Measurements from ENCODE around the gene VPS26A. TPM values are rescaled to one million over a fixed set of nuclear protein-coding genes. Genes with fewer than 3 reads are reported as not detected.
A peak's percentile ranks its signal among the peaks of the same experiment; 100 is the strongest.
"Not testable (repeated sequence)": the region's sequence is repeated elsewhere in the genome, so short reads cannot be mapped to it uniquely, and the experiment has no call there.

Gene VPS26A
- total RNA-seq, 1 donor from 2014 or later: 57.5 TPM

DNA sequence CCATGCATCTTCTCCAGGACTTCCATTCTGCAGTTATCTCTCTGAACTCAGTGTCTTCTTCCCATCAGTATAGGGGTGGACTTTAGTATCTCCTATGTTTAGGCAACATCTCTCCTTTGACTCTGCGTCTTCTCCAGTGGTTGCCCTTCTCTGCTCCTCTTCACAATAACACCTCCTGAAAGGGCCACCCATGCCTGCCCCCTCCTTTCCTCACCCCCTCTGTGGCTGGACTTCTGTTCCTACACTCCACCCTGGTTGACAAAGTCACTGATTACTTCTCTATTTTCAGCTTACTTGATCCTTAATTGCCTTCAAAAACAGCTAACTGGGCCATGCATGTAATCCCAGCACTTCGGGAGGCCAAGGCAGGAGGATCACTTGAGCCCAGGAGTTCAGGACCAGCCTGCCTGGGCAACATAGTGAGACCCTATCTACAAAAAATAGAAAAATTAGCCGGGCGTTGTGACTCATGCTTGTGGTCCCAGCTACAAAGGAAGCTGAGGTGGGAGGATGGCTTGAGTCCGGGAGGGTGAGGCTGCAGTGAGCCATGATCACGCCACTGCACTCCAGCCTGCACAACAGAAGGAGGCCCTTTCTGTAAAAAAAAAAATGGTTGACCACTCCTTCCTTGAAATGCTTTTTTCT, 22.4 kb upstream of the VPS26A start:
- no peak for FAIRE-seq
- DNase-seq (ENCODE audit: low spot score in 2 of 2): no peak

DNA sequence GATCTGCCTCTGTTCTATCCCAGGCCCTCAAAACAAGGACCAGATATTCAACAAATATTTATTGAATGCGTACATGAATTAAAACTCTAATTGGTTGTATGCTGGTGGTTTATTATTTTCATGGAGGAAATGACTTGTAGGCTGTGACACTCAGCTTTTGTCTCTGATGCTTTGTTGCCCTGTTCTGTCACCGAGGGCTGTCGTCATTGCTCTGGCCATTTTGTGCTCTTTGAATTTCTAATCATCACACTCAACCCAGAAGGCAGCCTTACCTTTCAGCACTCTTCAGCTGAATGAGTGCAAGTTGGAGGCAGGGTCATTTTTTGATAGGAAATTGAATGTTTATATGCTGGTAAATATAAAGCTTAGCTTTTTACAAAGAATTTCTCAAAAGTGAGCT, 21.5 kb upstream of the VPS26A start:
- no peak for FAIRE-seq

DNA sequence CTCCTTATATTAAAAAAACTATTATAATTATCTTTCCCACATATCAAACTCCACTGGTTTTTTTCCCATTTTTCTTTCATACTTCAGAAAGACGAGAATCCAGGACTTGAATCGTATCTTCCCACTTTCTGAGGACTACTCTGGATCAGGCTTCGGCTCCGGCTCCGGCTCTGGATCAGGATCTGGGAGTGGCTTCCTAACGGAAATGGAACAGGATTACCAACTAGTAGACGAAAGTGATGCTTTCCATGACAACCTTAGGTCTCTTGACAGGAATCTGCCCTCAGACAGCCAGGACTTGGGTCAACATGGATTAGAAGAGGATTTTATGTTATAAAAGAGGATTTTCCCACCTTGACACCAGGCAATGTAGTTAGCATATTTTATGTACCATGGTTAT, 20.2 kb upstream of the VPS26A start:
- FAIRE-seq (no peak), DNase-seq (ENCODE audit: low spot score in 2 of 2) (no peak)

More for the DNA sequence above, 21.5 kb upstream of the VPS26A start:
- no peak for DNase-seq (ENCODE audit: low spot score in 2 of 2)

DNA sequence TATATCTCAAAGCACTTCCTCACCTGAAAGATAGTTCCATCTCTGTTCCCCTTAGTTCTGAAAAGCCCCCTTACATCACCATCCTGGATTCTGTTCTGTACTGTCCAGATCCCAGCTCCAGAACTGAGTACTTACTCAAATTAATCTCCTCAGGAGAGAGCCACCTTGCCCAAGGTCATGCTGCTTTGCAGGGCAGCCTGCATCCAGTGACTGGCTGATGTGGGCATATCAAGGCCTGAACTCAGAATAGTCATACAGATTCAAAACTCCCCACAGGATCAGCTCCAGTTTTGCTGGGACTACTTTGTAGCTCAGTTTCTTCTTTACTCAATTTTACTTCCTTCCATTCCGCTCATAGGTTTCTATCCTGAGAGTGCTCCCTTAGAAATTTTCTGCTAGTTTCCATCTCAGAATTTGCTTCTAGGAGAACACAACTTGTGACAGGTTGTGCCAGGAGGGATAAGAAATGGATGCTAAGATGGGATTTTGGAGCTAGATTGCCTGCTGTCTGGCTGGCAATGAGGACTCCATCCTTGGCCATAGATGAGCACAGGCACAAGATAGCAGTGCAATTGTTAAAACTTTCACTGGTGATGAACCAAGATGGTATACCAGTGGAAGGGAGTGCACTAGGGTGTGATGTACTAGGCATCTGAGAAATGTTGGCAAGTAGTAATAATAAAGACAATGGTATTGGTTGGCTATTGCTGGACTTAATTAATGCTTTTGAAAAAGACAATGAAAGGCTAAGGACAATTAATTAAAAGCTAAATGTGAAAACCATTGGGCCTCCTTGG, 18.8 kb upstream of the VPS26A start:
- FAIRE-seq (no peak), DNase-seq (ENCODE audit: low spot score in 2 of 2) (no peak)

DNA sequence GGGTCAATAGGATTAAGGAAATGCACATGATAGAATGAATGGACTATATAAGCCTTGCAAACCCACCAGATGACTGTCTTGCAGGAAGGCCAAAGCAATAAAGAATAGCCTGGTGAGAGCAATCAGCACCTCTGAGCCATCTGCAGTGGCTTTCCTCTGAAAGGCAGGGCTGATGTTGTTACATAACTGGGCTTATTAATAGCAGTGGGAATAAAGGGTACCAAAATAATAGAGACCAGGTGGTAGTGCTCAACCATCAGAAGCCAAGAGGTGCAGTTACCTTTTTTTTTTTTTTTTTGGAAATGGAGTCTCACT, 16.8 kb upstream of the VPS26A start:
- DNase-seq (ENCODE audit: low spot score in 2 of 2) (no peak), FAIRE-seq (no peak)

DNA sequence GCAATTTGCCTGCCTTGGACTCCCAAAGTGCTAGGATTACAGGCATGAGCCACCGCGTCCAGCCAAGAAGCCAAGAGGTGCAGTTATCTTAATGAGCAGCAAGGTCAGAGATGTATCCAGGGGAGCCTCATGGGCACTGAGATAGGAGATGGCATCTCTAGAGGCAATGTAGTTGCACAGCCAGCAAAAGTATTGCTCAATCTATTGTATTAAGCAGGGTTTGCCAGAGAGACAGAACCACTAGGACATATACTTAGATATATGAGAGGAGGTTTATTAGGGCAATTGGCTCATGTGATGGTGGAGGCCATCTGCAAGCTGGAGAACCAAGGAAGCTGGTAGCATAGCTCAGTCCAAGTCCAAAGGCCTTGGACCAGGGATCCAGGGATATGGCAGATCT, 16.3 kb upstream of the VPS26A start:
- no peak for FAIRE-seq
- DNase-seq (ENCODE audit: low spot score in 2 of 2): no peak

DNA sequence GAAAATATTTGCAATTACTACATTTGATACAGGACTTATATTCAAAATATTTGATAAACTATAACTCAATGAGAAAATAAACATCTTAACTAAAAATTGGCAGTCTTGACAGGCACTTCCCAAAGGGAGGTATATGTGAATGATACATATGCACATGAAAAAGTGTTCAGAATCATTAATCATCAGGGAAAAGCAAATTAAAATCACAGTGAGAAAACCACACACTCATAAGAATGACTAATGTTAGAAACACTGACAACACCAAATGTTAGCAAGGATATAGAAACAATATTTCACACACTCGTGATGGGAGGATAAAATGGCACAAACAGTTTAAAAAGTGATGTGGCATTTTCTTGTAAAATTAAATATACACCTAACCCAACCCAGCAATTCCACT, 4.1 kb upstream of the VPS26A start:
- DNase-seq (ENCODE audit: low spot score in 2 of 2): no peak
- FAIRE-seq: no peak

DNA sequence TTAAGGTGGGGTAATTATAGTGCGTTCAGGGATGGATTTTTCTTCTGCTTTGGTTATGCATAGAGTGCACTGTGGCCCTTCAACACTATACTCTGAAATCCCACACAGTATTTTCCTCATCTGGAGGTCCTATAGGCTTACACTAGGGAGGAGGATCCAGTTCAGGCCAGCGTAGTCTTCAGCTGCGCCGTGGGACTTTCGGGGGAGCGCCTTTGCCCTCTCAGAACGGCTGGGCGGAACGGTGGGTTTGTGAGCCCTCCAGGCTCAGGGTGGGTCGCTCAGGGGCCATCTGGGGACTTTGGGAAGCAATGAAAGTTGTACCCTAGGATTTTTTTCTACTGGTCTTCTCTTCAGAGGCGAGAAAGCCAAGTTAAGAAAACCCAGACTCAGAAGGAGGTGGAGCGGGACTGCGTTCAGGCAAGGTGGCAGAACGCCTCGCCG, 652 bp upstream of the VPS26A start:
- no peak for FAIRE-seq
- peak in 1 of 2 donors; percentile 20 for DNase-seq (ENCODE audit: low spot score in 2 of 2)

DNA sequence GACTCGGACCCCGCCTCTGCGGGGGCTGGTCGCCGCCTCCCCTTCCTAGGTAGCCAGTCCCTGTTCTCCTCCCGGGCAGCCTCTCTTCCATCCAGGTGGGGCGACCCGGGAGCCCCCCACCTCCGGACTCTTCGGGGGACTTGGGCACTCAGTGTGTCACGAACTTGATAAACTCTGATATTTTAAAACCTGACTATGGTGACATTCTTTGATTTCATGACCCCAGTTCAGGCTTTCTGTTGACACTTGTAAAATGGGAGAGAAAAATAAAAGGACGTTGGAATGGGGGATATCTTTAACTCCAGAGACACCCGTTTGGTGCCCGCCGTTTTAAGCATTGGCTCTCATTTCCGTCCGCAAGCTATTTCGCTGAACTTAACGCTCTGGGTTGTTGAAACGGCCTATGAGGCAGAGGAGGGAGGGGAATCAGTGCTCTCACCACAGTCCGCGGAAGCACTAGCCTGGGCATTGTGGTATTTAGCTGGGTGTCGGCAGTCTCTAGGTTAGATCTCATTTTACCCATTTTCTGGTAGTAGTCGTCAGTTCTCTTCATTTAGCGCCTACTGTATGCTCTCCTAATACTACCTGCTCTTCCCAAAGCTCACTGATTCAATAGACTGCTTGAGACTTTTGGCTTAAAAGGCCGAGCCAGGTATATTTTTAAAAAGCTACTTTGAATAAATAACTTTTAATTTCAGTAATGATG, 738 bp downstream of the VPS26A start:
- FAIRE-seq (no peak), DNase-seq (ENCODE audit: low spot score in 2 of 2) (peak in 1 of 2 donors; percentile 17)

DNA sequence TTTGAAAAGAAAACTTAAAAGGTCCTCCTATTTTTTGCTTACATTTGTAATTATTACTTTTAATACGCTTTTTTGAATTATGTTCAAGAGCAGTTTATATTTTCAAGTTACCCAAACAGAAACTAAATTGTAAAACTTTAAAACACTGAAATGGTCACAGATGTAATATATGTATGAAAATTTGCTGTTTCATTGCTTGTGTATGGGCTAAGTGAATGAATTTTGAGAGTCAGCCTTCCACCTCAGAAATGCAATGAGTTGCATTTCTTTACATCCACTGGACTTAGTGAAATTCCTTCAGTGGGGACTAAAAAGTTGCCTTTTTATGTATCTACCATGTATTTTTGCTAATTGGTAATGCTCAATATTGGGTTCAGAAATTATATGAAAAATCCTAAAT, 1.6 kb downstream of the VPS26A start:
- no peak for FAIRE-seq
- DNase-seq (ENCODE audit: low spot score in 2 of 2): no peak

DNA sequence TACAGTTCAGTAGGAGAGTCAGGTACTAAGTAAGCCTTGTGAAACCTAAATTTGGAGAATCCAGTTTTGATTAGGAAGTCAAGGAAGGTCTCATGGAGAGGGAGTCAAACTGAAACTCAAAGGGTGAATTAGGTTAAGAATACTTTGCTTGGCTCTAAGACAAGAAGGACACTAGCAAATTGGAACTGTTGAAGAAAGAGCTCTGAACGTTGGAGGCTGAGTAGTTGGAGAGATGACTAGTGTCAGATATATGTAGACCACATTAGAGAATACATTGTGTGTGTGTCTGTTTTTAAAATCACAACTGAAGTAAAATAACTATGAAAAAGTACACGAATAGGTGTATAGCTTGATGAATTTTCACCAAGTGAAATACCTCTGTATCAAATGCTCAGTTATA, 6.3 kb downstream of the VPS26A start:
- FAIRE-seq: no peak
- DNase-seq (ENCODE audit: low spot score in 2 of 2): no peak

DNA sequence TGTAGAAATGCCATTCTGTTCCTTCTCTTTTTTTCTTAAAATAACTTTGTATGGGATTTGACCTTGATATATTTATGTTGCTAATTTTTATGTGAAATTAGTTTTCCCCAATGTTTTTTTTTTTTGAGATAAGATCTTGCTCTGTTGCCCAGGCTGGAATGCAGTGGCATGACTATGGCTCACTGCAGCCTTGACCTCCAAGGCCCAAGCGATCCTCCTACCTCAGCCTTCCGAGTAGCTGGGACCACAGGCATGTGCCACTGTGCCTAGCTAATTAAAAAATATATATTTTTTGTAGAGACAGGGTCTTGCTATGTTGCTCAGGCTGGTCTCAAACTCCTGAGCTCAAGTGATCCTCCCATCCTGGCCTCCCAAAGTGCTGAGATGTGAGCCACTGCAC, 16.0 kb downstream of the VPS26A start:
- FAIRE-seq: no peak
- DNase-seq (ENCODE audit: low spot score in 2 of 2): no peak

DNA sequence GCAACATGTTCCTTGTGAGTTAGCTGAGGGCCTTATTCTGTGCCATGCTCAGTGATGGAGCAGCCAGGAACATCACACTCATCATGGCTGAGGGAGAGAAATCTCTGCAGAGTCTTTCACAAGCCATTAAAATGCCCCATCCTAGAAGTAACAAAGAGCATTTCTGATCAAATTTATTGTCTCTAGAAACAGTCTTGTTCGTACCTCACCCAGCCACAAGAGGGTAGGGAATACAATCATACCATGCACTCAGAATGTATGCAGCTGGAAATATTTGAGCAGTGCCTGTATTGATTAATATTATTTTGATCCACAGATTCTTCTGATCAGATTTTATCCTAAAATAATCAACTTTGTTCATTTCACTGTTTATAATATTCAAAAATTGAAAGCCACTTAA, 17.3 kb downstream of the VPS26A start:
- FAIRE-seq (no peak), DNase-seq (ENCODE audit: low spot score in 2 of 2) (no peak)

DNA sequence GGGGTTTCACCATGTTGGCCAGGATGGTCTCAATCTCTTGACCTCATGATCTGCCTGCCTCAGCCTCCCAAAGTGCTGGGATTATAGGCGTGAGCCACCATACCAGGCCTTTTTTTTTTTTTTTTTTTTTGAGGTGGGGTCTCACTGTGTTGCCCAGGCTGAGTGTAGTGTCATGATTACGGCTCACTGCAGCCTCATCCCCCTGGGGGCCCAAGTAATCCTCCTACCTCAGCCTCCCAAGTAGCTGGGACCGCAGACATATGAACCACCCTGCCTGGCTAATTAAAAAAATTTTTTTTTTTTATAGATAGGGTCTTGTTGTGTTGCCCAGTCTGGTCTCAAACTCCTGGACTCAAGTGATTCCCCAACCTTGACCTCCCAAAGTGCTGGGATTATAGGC, 18.1 kb downstream of the VPS26A start:
- DNase-seq (ENCODE audit: low spot score in 2 of 2); FAIRE-seq: not testable (repeated sequence)

DNA sequence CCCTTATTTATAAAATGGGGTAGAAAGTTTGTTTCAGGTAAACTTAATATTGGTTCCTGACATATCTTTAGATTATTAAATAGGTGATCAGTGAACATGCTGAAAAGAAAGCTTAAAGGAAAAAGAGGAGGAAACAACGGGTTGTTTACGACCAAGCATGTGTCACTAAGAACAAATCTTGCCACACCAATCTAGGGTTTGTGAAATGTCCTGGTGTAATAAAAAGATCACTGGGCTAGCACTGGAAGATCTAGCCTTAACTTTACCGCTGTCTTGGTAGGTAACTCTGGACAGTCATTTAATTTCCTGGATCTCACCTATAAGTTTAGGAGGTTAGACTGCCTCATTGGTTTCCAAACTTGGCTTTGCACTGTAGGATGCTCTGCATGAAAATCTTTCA, 19.0 kb downstream of the VPS26A start:
- no peak for FAIRE-seq

DNA sequence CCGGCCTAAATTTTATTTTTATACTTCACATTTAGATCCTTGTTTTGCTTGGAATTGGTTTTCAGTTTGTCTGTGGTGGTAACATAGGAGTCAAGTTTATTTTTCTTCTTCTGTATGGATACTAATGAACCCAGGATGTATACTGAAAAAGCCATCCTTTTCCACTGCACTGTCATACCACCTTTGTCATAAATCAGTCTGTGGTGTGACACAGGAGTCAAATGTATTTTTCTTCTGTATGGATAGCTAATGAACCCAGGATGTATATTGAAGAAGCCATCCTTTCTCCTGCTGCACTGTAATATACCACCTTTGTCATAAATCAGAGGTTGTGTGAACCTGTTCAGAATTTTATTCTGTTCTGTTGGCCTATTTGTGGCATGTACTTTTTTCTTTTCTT, 21.4 kb downstream of the VPS26A start:
- DNase-seq (ENCODE audit: low spot score in 2 of 2) (no peak), FAIRE-seq (no peak)

More for the DNA sequence above, 19.0 kb downstream of the VPS26A start:
- DNase-seq (ENCODE audit: low spot score in 2 of 2): no peak

DNA sequence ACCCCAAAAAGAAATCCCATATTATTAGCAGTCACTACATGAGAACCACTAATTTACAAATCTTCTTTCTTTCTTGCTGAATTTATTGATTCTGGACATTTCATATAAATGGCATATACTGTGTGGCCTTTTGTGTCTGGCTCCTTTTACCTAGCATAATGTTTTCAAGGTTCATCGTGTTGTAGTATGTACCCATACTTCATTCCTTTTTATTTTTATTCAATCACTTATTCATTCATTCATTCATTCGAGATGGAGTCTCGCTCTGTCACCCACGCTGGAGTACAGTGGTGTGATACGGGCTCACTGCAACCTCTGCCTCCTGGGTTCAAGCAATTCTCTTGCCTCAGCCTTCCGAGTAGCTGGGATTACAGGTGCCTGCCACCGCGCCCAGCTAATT, 21.9 kb downstream of the VPS26A start:
- FAIRE-seq: no peak

DNA sequence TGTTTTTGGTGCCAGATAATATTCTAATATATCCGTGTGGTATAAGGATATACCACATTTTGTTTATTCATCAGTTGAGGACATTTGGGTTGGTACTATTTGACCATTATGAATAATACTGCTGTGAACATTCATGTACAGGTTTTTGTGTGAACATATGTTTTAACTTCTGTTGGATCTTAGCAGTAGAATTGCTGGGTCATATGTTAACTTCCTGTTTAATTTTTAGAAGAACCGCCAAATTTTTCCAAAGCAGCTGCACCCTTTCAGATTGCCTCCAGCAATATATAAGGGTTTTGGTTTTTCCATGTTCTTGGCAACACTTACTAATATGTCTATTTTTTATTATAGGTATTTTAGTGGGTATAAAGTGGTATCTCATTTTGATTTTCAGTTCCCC, 22.8 kb downstream of the VPS26A start:
- DNase-seq (ENCODE audit: low spot score in 2 of 2) (no peak), FAIRE-seq (no peak)

More for the DNA sequence above, 21.9 kb downstream of the VPS26A start:
- DNase-seq (ENCODE audit: low spot score in 2 of 2): no peak

DNA sequence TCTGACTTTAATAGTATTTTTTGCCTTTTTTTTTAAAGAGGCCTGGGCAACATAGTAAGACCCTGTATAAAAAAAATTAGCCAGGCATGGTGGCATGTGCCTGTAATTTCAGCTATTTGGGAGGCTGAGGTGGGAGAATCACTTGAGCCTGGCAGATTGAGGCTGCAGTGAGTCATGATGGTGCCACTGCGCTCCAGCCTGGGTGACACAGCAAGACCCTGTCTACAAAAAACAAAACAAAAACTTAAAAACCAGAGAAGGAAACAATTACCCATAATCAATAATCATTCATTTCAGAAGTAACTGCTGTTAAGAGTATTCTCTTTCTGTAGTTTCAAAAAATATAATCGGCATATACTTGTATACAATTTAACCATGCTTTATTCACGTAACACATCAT, 28.0 kb downstream of the VPS26A start:
- DNase-seq (ENCODE audit: low spot score in 2 of 2) (no peak), FAIRE-seq (no peak)

DNA sequence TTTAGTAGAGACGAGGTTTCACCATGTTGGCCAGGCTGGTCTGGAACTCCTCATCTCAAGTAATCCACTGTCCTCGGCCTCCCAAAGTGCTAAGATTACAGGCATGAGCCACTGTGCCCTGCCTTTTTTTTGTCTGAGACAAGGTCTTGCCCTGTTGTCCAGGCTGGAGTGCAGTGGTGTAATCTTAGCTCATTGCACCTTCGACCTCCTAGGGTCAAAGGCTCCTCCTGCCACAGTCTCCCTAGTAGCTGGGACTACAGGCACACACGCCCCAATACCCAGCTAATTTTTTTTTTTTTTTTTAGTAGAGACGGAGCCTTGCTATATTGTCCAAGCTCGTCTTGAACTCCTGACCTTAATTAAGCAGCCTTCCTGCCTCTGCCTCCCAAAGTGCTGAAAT, 29.2 kb downstream of the VPS26A start:
- FAIRE-seq: no peak
- DNase-seq (ENCODE audit: low spot score in 2 of 2): no peak

DNA sequence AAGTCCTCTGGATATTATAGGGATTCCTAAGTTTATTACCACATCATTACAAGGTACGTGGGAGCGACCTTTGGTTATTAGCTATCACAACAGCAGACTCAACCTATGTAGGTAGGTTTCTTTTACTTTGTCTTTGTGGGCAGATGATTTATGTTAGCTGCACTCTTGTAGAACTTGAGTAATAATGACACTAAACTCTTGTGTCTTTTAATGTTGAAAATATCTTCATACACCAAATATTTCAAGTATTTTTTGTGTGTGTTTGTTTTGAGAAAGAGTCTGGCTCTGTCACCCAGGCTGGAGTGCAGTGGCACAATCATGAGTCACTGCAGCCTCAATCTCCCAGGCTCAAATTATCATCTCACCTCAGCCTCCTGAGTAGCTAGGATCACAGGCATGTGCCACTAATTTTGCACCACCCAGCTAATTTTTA, 36.8 kb downstream of the VPS26A start:
- FAIRE-seq (no peak), DNase-seq (ENCODE audit: low spot score in 2 of 2) (no peak)

DNA sequence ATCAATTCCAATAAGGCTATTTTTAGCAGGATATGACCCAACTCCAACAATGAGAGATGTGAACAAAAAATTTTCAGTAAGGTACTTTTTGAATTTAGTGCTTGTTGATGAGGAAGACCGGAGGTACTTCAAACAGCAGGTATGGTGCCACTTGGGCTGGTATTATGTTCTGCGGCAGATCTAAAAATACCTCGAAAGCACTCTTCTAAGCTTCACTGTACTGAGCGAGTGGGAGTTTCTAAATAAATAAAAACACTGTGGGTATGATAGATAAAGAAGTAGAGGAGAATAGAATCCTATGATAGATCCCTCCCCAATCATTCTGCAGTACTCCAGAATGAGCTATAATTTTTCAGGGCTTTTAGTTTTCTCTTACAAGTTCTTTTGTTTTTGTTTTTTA, 44.5 kb downstream of the VPS26A start:
- no peak for FAIRE-seq

More for the DNA sequence above, 44.5 kb downstream of the VPS26A start:
- no peak for DNase-seq (ENCODE audit: low spot score in 2 of 2)
